HEK293 (cell line): ENCODE results near the gene FOXP1.
A peak's percentile ranks its signal among the peaks of the same experiment; 100 is the strongest.

ENCODE experiments used
- CTCF ChIA-PET: fragments of 350-600 bp; formaldehyde crosslinking; extraction: SDS; loops from one replicate; lab custom pipeline; 2021; ENCODE audit warnings: antibody characterized with exemption; lab: Yijun Ruan, JAX
- POLR2A ChIA-PET: fragments of 300-600 bp; formaldehyde crosslinking; extraction: SDS; loops from one replicate; lab custom pipeline; 2020; ENCODE audit warnings: antibody characterized with exemption, inconsistent platforms; lab: Yijun Ruan, JAX
- H3K27ac ChIP-seq: fragments of 200-500 bp; sonication (Bioruptor generic); 2 replicates; pipeline ENCODE4 v1.5.1; 2014; ENCODE audit warnings: low read depth, low read length, control low read depth, inconsistent platforms; ENCODE audit errors: extremely low read depth
- H3K36me3 ChIP-seq, 2 experiments: fragments of 200-500 bp in 1 of 2; sonication (Bioruptor generic) in 1 of 2; 1 replicate in 1 of 2; 2 replicates in 1 of 2; pipeline ENCODE4 v1.5.1; 2014 to 2017; ENCODE audit warnings: inconsistent platforms in 2 of 2, low read length in 2 of 2; ENCODE audit not compliant: control insufficient read depth in 2 of 2, insufficient read depth in 1 of 2
- H3K4me1 ChIP-seq: fragments of 200-500 bp; sonication (Bioruptor generic); 2 replicates; pipeline ENCODE4 v1.5.1; 2014; ENCODE audit warnings: mild to moderate bottlenecking, low read length, inconsistent platforms; ENCODE audit not compliant: control insufficient read depth, insufficient read depth
- H3K4me3 ChIP-seq: 2 replicates; pipeline ENCODE4 v1.5.1; 2011; ENCODE audit warnings: low read depth, mild to moderate bottlenecking, control low read depth, low read length, moderate library complexity
- H3K9me3 ChIP-seq: fragments of 200-500 bp; sonication (Bioruptor generic); 2 replicates; pipeline ENCODE4 v1.5.1; 2014; ENCODE audit warnings: low read depth, low read length, inconsistent platforms; ENCODE audit not compliant: control insufficient read depth, insufficient read depth
- HOXD13 ChIP-seq: sonication (generic); formaldehyde crosslinking; IDR thresholded peaks from 2 replicates; pipeline ENCODE4 v1.8.0; 2022; ENCODE audit warnings: missing genetic modification reagents, borderline replicate concordance
- MEIS1 ChIP-seq: sonication (generic); formaldehyde crosslinking; IDR thresholded peaks from 2 replicates; pipeline ENCODE4 v1.8.1; 2022; ENCODE audit warnings: missing genetic modification reagents, mild to moderate bottlenecking, borderline replicate concordance
- SP7 ChIP-seq: fragments of 450-650 bp; formaldehyde crosslinking; IDR thresholded peaks from 2 replicates; pipeline ENCODE4 v1.5.1; 2016; ENCODE audit warnings: missing biosample characterization, missing genetic modification characterization
- TCF7L2 ChIP-seq: IDR thresholded peaks from 2 replicates; pipeline ENCODE4 v1.6.1; 2011; ENCODE audit warnings: low read depth, mild to moderate bottlenecking, inconsistent platforms, low read length, moderate library complexity, borderline replicate concordance
- YY1 ChIP-seq: fragments of 450-650 bp; formaldehyde crosslinking; IDR thresholded peaks from 2 replicates; pipeline ENCODE4 v1.5.1; 2018; ENCODE audit warnings: missing biosample characterization, missing genetic modification characterization
- ZBTB7A ChIP-seq: fragments of 450-650 bp; formaldehyde crosslinking; IDR thresholded peaks from 2 replicates; pipeline ENCODE4 v1.5.1; 2016; ENCODE audit warnings: low read depth, missing biosample characterization, missing genetic modification characterization
- ZFHX2 ChIP-seq: fragments of 450-650 bp; formaldehyde crosslinking; conservative IDR thresholded peaks from 2 replicates; pipeline ENCODE4 v1.5.1; 2016; ENCODE audit warnings: missing biosample characterization, missing genetic modification characterization
- ZNF292 ChIP-seq: fragments of 450-650 bp; formaldehyde crosslinking; IDR thresholded peaks from 2 replicates; pipeline ENCODE4 v1.5.1; 2016; ENCODE audit warnings: low read depth, missing biosample characterization, missing genetic modification characterization, borderline replicate concordance
- ZNF324 ChIP-seq: fragments of 450-650 bp; formaldehyde crosslinking; IDR thresholded peaks from 2 replicates; pipeline ENCODE4 v1.5.1; 2016; ENCODE audit warnings: missing biosample characterization, missing genetic modification characterization
- ZNF341 ChIP-seq: fragments of 450-650 bp; formaldehyde crosslinking; IDR thresholded peaks from 2 replicates; pipeline ENCODE4; 2016; ENCODE audit warnings: low read depth, missing biosample characterization, missing genetic modification characterization
- ZNF362 ChIP-seq: fragments of 450-650 bp; formaldehyde crosslinking; IDR thresholded peaks from 2 replicates; pipeline ENCODE4 v1.5.1; 2016; ENCODE audit warnings: missing biosample characterization, missing genetic modification characterization
- ZNF398 ChIP-seq: fragments of 450-650 bp; formaldehyde crosslinking; IDR thresholded peaks from 2 replicates; pipeline ENCODE4 v1.5.1; 2017; ENCODE audit warnings: missing biosample characterization, missing genetic modification characterization
- ZNF449 ChIP-seq: fragments of 450-650 bp; formaldehyde crosslinking; IDR thresholded peaks from 2 replicates; pipeline ENCODE4 v1.5.1; 2017; ENCODE audit warnings: missing biosample characterization, mild to moderate bottlenecking, missing genetic modification characterization, moderate library complexity
- ZNF488 ChIP-seq: fragments of 450-650 bp; formaldehyde crosslinking; IDR thresholded peaks from 2 replicates; pipeline ENCODE4 v1.5.1; 2016; ENCODE audit warnings: missing biosample characterization, missing genetic modification characterization
- ZNF501 ChIP-seq: fragments of 450-650 bp; formaldehyde crosslinking; IDR thresholded peaks from 2 replicates; pipeline ENCODE4 v1.5.1; 2016; ENCODE audit warnings: missing biosample characterization, missing genetic modification characterization
- ZNF571 ChIP-seq: fragments of 450-650 bp; formaldehyde crosslinking; IDR thresholded peaks from 2 replicates; pipeline ENCODE4 v1.5.0; 2017; ENCODE audit warnings: missing biosample characterization, missing genetic modification characterization
- ZNF600 ChIP-seq: fragments of 450-650 bp; formaldehyde crosslinking; IDR thresholded peaks from 2 replicates; pipeline ENCODE4 v1.5.1; 2016; ENCODE audit warnings: missing biosample characterization, missing genetic modification characterization
- ZNF677 ChIP-seq: fragments of 450-650 bp; IDR thresholded peaks from 2 replicates; pipeline ENCODE4 v1.5.0; 2018; ENCODE audit warnings: missing biosample characterization, mild to moderate bottlenecking, missing genetic modification characterization, moderate library complexity
- ZNF701 ChIP-seq: fragments of 450-650 bp; formaldehyde crosslinking; IDR thresholded peaks from 2 replicates; pipeline ENCODE4 v1.5.1; 2016; ENCODE audit warnings: missing biosample characterization, missing genetic modification characterization
- ZSCAN30 ChIP-seq: fragments of 450-650 bp; IDR thresholded peaks from 2 replicates; pipeline ENCODE4 v1.5.1; 2018; ENCODE audit warnings: missing biosample characterization, mild to moderate bottlenecking, missing genetic modification characterization, moderate library complexity

FOXP1 gene

GRCh38 chr3:71244153-71244825, 339.2 kb downstream of the FOXP1 start:
- POLR2A ChIA-PET, result no interaction called here
- peaks cover 28% of the 10 kb centered on the region for H3K4me1 ChIP-seq
- H3K4me3 ChIP-seq, result no peak overlapping the region
- H3K36me3 ChIP-seq, result no peaks in the 10 kb centered on the region
- CTCF ChIA-PET, result no interaction called here
- H3K27ac ChIP-seq, result no peak overlapping the region; the same call in 1 of the 2 replicates
- TF ChIP-seq ZNF398 (tag by site-specific recombination) (peak; percentile 67), YY1 (no peak), ZNF600 (tag by site-specific recombination) (0 out of 2 replicates have a peak, but pooled peaks have one; percentile 38)
- H3K9me3 ChIP-seq, result no peaks in the 10 kb centered on the region

- ChIA-PET CTCF (interaction anchor here (0.6 to 1.1 kb wide), 2 partner anchors 13 to 19 kb away, joined by 3 read pairs; no protein-coding TSS in a partner anchor), POLR2A (interaction anchor here (0.7 kb wide), 1 partner anchor 254 kb away, joined by 4 read pairs; no protein-coding TSS in a partner anchor)
- Histone ChIP-seq H3K9me3 (no peaks in the 10 kb centered on the region), H3K4me3 (no peak overlapping the region), H3K27ac (no peak overlapping the region), H3K36me3 (no peaks in the 10 kb centered on the region), H3K4me1 (peaks cover 28% of the 10 kb centered on the region)
- no peak for TF ChIP-seq ZBTB7A (tag by site-specific recombination)
- TF ChIP-seq ZNF501 (tag by site-specific recombination), result no peak
- TF ChIP-seq ZNF324 (tag by site-specific recombination), result no peak
- no peak for TF ChIP-seq ZNF677 (tag by site-specific recombination)
- TF ChIP-seq ZFHX2 (tag by site-specific recombination), result no peak
- TF ChIP-seq ZNF449 (tag by site-specific recombination), result no peak
- TF ChIP-seq ZNF362, result no peak
- no peak for TF ChIP-seq MEIS1 (CRISPR knock-in tag)
Observed at GRCh38 chr3:71243229-71243628, 340.3 kb downstream of the FOXP1 start.

GRCh38 chr3:71241981-71242560, 341.5 kb downstream of the FOXP1 start:
- ChIA-PET CTCF (interaction anchor here (0.7 kb wide), 1 partner anchor 253 kb away, joined by 7 read pairs; no protein-coding TSS in a partner anchor), POLR2A (interaction anchor here (0.5 kb wide), 1 partner anchor 135 kb away, joined by 3 read pairs; no protein-coding TSS in a partner anchor)
- peaks cover 28% of the 10 kb centered on the region for H3K4me1 ChIP-seq
- H3K27ac ChIP-seq, result no peak overlapping the region
- H3K9me3 ChIP-seq, result no peaks in the 10 kb centered on the region
- no peaks in the 10 kb centered on the region for H3K36me3 ChIP-seq
- H3K4me3 ChIP-seq, result no peak overlapping the region
- TF ChIP-seq ZNF488 (tag by site-specific recombination), result no peak
- TF ChIP-seq ZNF571 (tag by site-specific recombination), result no peak
- no peak for TF ChIP-seq ZNF341
- no peak for TF ChIP-seq ZNF292 (tag by site-specific recombination)
- no peak for TF ChIP-seq HOXD13 (CRISPR knock-in tag)
- TF ChIP-seq ZNF701 (tag by site-specific recombination), result no peak
- no peak for TF ChIP-seq TCF7L2
- no peak for TF ChIP-seq SP7
- no peak for TF ChIP-seq ZSCAN30 (tag by site-specific recombination)
